Naive B cell (primary cell): ENCODE measurements around the gene OR9A4. TPM values are rescaled to one million over a fixed set of nuclear protein-coding genes. Genes with fewer than 3 reads are reported as not detected.

ENCODE experiments used
- ATAC-seq, 2 donors: fragments of 150-1000 bp; cut with Tn5 transposase; 2 replicates each; pipeline ENCODE4 v1.10.0; 2021; ENCODE audit warnings: low read depth in 2 of 2, mild to moderate bottlenecking in 2 of 2, moderate library complexity in 2 of 2
- DNase-seq: peaks from one replicate; pipeline ENCODE4 v3.0.0; 2022
- H3K27ac Mint-ChIP-seq, 6 donors: one replicate each; pipeline ENCODE4 v1.8.0; 2020 to 2022; ENCODE audit warnings: mild to moderate bottlenecking in 6 of 6, mixed read lengths in 6 of 6, moderate library complexity in 5 of 6, inconsistent platforms in 2 of 6
- H3K27me3 Mint-ChIP-seq, 3 donors: one replicate each; pipeline ENCODE4 v1.8.0; 2021 to 2022; ENCODE audit warnings: mixed read lengths in 3 of 3, mild to moderate bottlenecking in 1 of 3
- H3K36me3 Mint-ChIP-seq, 2 donors: one replicate each; pipeline ENCODE4 v1.8.0; 2020 to 2022; ENCODE audit warnings: mixed read lengths in 2 of 2, inconsistent platforms in 1 of 2, mild to moderate bottlenecking in 1 of 2
- H3K4me1 Mint-ChIP-seq, 3 donors: one replicate each; pipeline ENCODE4 v1.8.0; 2020 to 2022; ENCODE audit warnings: mixed read lengths in 3 of 3, inconsistent platforms in 1 of 3, mild to moderate bottlenecking in 1 of 3, moderate library complexity in 1 of 3
- H3K4me3 Mint-ChIP-seq, 8 donors: one replicate each; pipeline ENCODE4 v1.8.0; 2020 to 2022; ENCODE audit warnings: mild to moderate bottlenecking in 8 of 8, mixed read lengths in 8 of 8, moderate library complexity in 8 of 8, inconsistent platforms in 2 of 8
- H3K9me3 Mint-ChIP-seq, 7 donors: one replicate each; pipeline ENCODE4 v1.8.0; 2020 to 2022; ENCODE audit warnings: mixed read lengths in 7 of 7, mild to moderate bottlenecking in 5 of 7, inconsistent platforms in 2 of 7, moderate library complexity in 1 of 7
- polyA plus RNA-seq, 6 donors: library from polyadenylated mRNA; unstranded; fragments of 300-500 nt; fragmentation: Illumina TruSeq; gene quantifications; one replicate each; pipeline ENCODE4 v1.2.3, GENCODE V29; 2021; ENCODE audit warnings: low read depth in 6 of 6

The OR9A4 gene
- polyA plus RNA-seq, 6 donors from 2014 or later: not detected

- ATAC-seq: no peak
- Mint-ChIP-seq H3K4me3 (no peak overlapping the region), H3K36me3 (no peaks in the 10 kb centered on the region), H3K27ac (no peak overlapping the region), H3K27me3 (no peaks in the 10 kb centered on the region), H3K9me3 (peaks cover 0 to 4% (median 0%) of the 10 kb centered on the region in 7 donors), H3K4me1 (peaks cover 4 to 13% (median 12%) of the 10 kb centered on the region in 3 donors)
- DNase-seq: no peak
Measured at GRCh38 chr7:141952461-141952860, 36.3 kb downstream of the OR9A4 start.

GRCh38 chr7:141954334-141954733 lies 38.1 kb downstream of the OR9A4 start:
- Mint-ChIP-seq H3K4me3 (no peak overlapping the region), H3K4me1 (peaks cover 4 to 14% (median 13%) of the 10 kb centered on the region in 3 donors), H3K27me3 (no peaks in the 10 kb centered on the region), H3K27ac (no peak overlapping the region), H3K9me3 (peaks cover 0 to 5% (median 0%) of the 10 kb centered on the region in 7 donors), H3K36me3 (no peaks in the 10 kb centered on the region)
- DNase-seq: no peak
- ATAC-seq: no peak

DNA sequence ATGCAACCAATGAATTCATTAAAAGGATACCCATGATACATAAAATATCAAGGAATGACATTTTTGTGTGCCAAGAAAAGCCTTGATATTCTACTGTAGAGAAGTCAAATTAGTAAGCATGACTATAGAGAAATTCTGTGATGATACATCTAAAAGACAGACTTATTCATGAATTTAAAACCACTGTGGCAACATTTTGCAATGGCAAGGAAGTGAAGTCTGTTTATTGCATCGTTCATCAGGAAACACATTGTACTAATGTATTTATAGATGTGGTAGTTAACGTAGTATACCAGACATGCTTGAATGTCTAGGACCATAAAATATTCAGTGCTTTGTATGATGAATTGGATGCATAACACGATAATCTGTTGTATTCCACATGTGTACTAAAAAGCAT lies 39.9 kb downstream of the OR9A4 start:
- Mint-ChIP-seq H3K4me1 (peaks cover 16 to 28% (median 27%) of the 10 kb centered on the region in 3 donors), H3K36me3 (no peaks in the 10 kb centered on the region), H3K27ac (no peak overlapping the region), H3K9me3 (peaks cover 0 to 7% (median 0%) of the 10 kb centered on the region in 7 donors), H3K27me3 (no peaks in the 10 kb centered on the region), H3K4me3 (peak overlapping the region in 3 of 8 donors; percentile 18 to 41 (median 29))
- peak; percentile 56 to 67 for ATAC-seq
- peak; percentile 14 for DNase-seq

DNA sequence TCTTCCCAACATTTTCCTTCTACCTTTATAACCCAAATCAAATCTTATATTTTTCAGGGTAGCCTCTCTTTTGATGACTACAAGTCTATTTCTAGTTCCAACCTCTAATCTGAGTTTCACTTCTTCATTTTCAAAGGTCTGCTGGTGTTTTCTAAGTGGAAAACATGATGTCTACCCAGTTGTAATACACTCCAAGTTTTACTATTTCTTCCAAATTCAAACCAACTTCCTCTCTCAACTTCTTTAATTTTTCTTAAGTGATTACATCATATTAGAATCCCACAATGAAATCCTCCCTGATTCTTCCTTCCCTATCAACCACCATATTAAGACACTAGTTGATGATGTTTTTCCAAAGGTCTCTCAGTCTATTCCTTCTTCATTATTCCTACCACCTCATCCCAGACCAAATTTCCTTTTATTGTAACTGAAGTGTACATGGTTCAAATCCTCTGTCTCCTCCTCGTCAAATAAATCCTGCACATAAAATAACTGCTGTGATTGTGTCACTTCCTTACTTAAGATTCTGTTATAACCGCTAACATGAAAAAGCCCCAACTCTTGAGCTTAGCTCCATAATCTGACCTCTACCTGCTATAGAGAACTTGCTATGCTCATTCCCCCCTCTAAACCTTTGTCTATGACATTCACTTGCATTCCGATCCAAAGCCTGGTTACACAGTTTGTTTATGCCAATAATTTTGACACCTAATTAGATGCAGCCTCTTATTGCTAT lies 44.7 kb downstream of the OR9A4 start:
- DNase-seq: peak; percentile 53
- Mint-ChIP-seq H3K36me3 (no peaks in the 10 kb centered on the region), H3K9me3 (peaks cover 0 to 7% (median 2%) of the 10 kb centered on the region in 7 donors), H3K4me3 (peak overlapping the region in 6 of 8 donors; percentile 0 to 72 (median 36)), H3K4me1 (peaks cover 18 to 27% (median 24%) of the 10 kb centered on the region in 3 donors), H3K27me3 (no peaks in the 10 kb centered on the region), H3K27ac (peak overlapping the region; percentile 38 to 92 (median 84))
- ATAC-seq: peak; percentile 85 to 88

Other genes starting within 250 kb of the OR9A4 start
- gene DENND11, start 214.2 kb upstream of the OR9A4 start, polyA plus RNA-seq: 10 to 100 TPM; 11.4 to 32.2 (median 22.9) TPM
- under 1 TPM in 1 of 6 donors, not detected in 5; 0.52 TPM for gene WEE2, start 208.0 kb upstream of the OR9A4 start, polyA plus RNA-seq
- 100 to 1,000 TPM; 246 to 345 (median 302) TPM for gene SSBP1, start 178.0 kb upstream of the OR9A4 start, polyA plus RNA-seq
- gene TAS2R3, start 152.3 kb upstream of the OR9A4 start, polyA plus RNA-seq: not detected
- under 1 TPM in 1 of 6 donors, not detected in 5; 0.10 TPM for gene TAS2R4, start 139.7 kb upstream of the OR9A4 start, polyA plus RNA-seq
- gene TAS2R5, start 126.2 kb upstream of the OR9A4 start, polyA plus RNA-seq: under 1 TPM in 3 of 6 donors, not detected in 3; 0.25 to 0.64 (median 0.36) TPM
- gene PRSS37, start 74.9 kb upstream of the OR9A4 start, polyA plus RNA-seq: not detected
- gene CLEC5A, start 30.6 kb downstream of the OR9A4 start, polyA plus RNA-seq: under 1 TPM in 1 of 6 donors, not detected in 5; 0.08 TPM
- gene TAS2R38, start 57.4 kb downstream of the OR9A4 start, polyA plus RNA-seq: not detected
- under 1 TPM in 1 of 6 donors, not detected in 5; 0.09 TPM for gene MGAM, start 79.5 kb downstream of the OR9A4 start, polyA plus RNA-seq
- not detected for gene MGAM2, start 195.3 kb downstream of the OR9A4 start, polyA plus RNA-seq